A549 (cell line): ENCODE measurements around the gene SPSB4.

Experiments used
- CTCF ChIP-seq: fragments of >200 bp; sonication (Bioruptor Twin); formaldehyde crosslinking; IDR thresholded peaks from 3 replicates; pipeline ENCODE4 v1.5.1; 2016
- ELK1 ChIP-seq: fragments of 150-350 bp; IDR thresholded peaks from 2 replicates; pipeline ENCODE4 v1.6.1; 2014; ENCODE audit warnings: low read depth, mild to moderate bottlenecking, low read length
- EP300 ChIP-seq, 2 experiments: fragments of >200 bp; sonication (Bioruptor Twin); formaldehyde crosslinking; IDR thresholded peaks; 2 replicates in 1 of 2; 3 replicates in 1 of 2; pipeline ENCODE4 v1.6.1; 2016 to 2017
- GATA3 ChIP-seq: IDR thresholded peaks from 2 replicates; pipeline ENCODE4 v1.6.1; 2012; ENCODE audit warnings: borderline replicate concordance
- POLR2A ChIP-seq: IDR thresholded peaks from 2 replicates; pipeline ENCODE4 v1.6.1; 2012; ENCODE audit warnings: mild to moderate bottlenecking, low read length
- RAD21 ChIP-seq, 2 experiments: fragments of >200 bp in 1 of 2; sonication (Bioruptor Twin) in 1 of 2; formaldehyde crosslinking in 1 of 2; IDR thresholded peaks in 1 of 2; conservative IDR thresholded peaks in 1 of 2; 2 replicates in 1 of 2; 3 replicates in 1 of 2; pipeline ENCODE4 v1.6.1; 2012 to 2018; ENCODE audit warnings: inconsistent platforms in 1 of 2
- RNF2 ChIP-seq: fragments of 200-600 bp; sonication (generic); IDR thresholded peaks from 2 replicates; pipeline ENCODE4 v1.6.1; 2016; ENCODE audit warnings: low read depth, mild to moderate bottlenecking, antibody characterized with exemption, moderate library complexity, borderline replicate concordance
- ZFP36 ChIP-seq: fragments of 450-650 bp; IDR thresholded peaks from 2 replicates; pipeline ENCODE4 v1.6.1; 2014; ENCODE audit warnings: borderline replicate concordance; ENCODE audit not compliant: partially characterized antibody

GRCh38 chr3:141127344-141128125 is 76.4 kb downstream of the SPSB4 start:
- no peak for TF ChIP-seq RNF2
- TF ChIP-seq CTCF, result no peak
- no peak for TF ChIP-seq POLR2A
- TF ChIP-seq EP300 (IDR thresholded peaks at IDR 0.05), result no peak
- no peak for TF ChIP-seq ELK1
- TF ChIP-seq GATA3, result no peak
- no peak for TF ChIP-seq ZFP36
- no peak for TF ChIP-seq RAD21 (conservative IDR thresholded peaks at IDR 0.05 in 1 of 2, IDR thresholded peaks at IDR 0.05 in 1 of 2)
